GM21423 (cell line): ENCODE data around the gene TMEM41B.
"Not testable (repeated sequence)": the region's sequence is repeated elsewhere in the genome, so short reads cannot be mapped to it uniquely, and the experiment has no call there.

Source experiments
- ATAC-seq: cut with Tn5 transposase; IDR thresholded peaks from one replicate; pipeline ENCODE4 v1.9.1; 2021; ENCODE audit warnings: mild to moderate bottlenecking, moderate library complexity; ENCODE audit not compliant: unreplicated experiment

The TMEM41B gene

GRCh38 chr11:9263840-9264315 is 50.5 kb downstream of the TMEM41B start:
- peak; percentile 65 for ATAC-seq

GRCh38 chr11:9260838-9261146 is 53.6 kb downstream of the TMEM41B start:
- not testable (repeated sequence) for ATAC-seq

- ATAC-seq, result no peak
Measured at GRCh38 chr11:9259981-9260837, 54.2 kb downstream of the TMEM41B start.

GRCh38 chr11:9258279-9258678 is 56.1 kb downstream of the TMEM41B start:
- not testable (repeated sequence) for ATAC-seq

- ATAC-seq, result no peak
Measured at GRCh38 chr11:9254416-9254815, 60.0 kb downstream of the TMEM41B start.

- no peak for ATAC-seq
Measured at GRCh38 chr11:9253086-9253485, 61.3 kb downstream of the TMEM41B start.

GRCh38 chr11:9251311-9251710 is 63.1 kb downstream of the TMEM41B start:
- no peak for ATAC-seq

GRCh38 chr11:9250139-9250582 is 64.2 kb downstream of the TMEM41B start:
- ATAC-seq, result peak; percentile 76

- ATAC-seq, result no peak
Measured at GRCh38 chr11:9249252-9249651, 65.1 kb downstream of the TMEM41B start.

GRCh38 chr11:9247863-9248262 is 66.5 kb downstream of the TMEM41B start:
- ATAC-seq, result no peak

GRCh38 chr11:9236242-9236641 is 78.2 kb downstream of the TMEM41B start:
- not testable (repeated sequence) for ATAC-seq

- no peak for ATAC-seq
Measured at GRCh38 chr11:9232482-9232881, 81.9 kb downstream of the TMEM41B start.

- peak; percentile 63 for ATAC-seq
Measured at GRCh38 chr11:9231848-9232177, 82.6 kb downstream of the TMEM41B start.
